Measurements from ENCODE around the gene ING3.

Gene ING3, protein sequence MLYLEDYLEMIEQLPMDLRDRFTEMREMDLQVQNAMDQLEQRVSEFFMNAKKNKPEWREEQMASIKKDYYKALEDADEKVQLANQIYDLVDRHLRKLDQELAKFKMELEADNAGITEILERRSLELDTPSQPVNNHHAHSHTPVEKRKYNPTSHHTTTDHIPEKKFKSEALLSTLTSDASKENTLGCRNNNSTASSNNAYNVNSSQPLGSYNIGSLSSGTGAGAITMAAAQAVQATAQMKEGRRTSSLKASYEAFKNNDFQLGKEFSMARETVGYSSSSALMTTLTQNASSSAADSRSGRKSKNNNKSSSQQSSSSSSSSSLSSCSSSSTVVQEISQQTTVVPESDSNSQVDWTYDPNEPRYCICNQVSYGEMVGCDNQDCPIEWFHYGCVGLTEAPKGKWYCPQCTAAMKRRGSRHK
- total RNA-seq: 31.6 to 41.1 reads per million in 2 donors

DNA sequence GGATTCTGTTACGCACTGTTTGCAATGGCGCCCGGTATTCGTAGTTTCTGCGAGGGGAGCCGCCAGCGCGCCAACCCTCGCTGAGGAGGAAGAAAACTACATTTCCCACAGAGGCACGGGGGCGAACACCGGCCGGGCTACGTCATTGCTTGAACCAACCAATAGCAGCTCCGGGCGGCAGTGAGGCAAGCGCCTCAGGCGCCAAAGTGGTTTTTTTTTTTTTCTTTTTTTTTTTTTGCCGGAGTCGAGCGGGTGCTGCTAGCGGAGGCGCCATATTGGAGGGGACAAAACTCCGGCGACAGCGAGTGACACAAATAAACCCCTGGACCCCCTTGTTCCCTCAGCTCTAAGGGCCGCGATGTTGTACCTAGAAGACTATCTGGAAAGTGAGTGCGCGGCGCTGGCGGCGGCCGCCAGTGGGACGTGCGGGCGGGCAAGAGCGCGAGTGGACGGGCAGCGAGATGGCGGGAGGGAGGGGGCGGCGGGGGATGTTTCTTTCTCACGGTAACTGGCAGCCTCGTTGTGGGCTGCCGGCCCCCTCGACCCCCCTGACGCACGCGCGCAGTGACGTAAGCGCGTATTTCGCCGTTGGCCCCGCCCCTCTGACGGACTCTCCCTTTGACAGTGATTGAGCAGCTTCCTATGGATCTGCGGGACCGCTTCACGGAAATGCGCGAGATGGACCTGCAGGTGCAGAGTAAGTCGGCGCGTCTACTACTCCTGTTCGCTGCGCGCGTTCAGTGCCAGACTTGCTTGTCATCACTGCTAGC is at the start of gene ING3:
ING3 (plus strand) TSS at position 239 of the 770 bp plus-strand sequence; CDS start at position 359, 120 bp downstream.
- DNase-seq: peak; percentile 97

DNA sequence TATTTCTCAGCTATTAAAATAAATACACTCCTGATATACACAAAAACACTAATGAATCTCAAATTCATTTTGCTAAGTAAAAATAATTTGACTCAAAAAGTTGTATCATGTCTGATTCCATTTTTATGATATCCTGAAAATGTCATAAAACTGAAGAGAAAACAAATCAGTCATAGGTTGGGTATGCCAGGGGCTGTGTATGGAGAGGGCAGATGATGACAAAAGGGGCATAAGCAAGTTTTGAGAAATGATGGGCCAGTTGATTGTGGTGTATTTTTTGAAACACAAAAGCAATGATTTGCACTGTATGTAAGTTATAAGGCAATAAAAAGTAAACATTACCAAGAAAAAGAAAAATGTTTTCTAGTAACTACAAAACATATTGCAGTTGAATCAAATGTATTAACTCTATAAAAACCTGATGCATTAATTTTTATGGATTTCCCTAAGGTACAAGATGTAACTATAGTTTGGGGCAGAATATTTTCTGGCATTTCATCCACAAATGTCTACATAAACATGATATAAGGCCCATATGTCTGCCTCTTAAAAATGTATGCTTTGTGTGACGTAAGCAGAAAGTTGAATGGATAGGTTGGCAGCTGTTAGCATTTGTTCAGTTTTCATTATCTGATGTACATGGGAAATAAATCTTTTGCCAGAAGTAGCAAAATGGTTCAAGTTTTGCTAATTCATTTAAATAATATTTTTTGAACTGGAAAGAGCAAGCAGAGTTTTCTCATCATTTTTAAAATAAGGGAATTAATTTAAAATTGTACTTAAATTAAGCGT is 35.1 kb upstream of the ING3 start:
- no peak for DNase-seq

DNA sequence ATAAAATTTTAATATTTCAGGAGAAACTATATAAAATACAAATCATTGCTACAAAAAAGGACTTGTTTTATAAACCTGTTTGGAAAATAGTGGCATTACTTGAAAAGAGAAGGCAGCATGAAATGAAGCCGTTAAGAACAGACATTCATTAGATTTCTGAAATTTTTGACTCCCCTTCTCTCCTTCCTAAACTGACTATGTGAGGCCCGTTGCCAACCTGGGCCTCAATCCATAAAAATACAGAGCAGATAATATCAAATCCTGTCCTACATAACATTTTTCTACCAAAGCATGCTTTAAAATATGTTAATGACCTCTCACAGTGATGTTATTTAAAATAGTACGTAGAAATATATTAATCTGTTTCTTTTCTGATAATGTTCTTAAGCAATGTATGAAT is 34.5 kb upstream of the ING3 start:
- no peak for DNase-seq

DNA sequence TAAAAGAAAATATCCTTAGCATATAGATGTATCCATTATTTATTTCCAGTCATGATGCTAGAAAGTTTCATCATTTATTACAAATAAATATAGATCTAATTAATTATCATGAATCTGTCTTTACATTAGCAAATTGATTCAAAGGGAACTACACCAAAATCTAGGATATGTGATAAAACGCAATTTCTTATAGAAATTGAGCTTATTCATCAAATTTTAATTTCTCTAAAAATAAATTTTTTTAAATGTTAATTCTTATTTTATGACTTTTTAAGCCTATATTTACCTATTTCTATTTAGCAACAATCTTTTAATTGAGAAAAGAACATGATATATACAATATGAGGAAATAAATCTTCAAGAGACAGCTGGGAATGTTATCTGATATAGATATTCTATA is 34.0 kb upstream of the ING3 start:
- no peak for DNase-seq

DNA sequence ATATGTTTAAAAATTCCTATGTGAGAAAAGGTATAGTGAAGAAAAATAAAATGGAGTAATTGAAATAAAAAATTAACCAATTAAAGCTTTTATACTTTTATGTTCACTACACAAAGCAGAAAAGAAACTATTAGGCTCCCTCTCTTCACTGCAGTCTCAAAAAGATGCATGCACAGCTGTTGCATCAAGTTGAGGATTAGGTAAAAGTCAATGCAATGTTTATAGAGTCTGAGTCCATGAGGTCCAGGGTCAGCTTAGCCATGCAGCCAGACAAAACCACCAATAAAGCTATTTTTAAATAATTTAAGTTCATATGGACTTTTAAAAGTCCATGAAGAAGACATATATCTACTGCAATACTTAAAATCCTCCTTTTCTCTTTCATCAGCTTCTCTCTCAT is 31.1 kb upstream of the ING3 start:
- DNase-seq: no peak

DNA sequence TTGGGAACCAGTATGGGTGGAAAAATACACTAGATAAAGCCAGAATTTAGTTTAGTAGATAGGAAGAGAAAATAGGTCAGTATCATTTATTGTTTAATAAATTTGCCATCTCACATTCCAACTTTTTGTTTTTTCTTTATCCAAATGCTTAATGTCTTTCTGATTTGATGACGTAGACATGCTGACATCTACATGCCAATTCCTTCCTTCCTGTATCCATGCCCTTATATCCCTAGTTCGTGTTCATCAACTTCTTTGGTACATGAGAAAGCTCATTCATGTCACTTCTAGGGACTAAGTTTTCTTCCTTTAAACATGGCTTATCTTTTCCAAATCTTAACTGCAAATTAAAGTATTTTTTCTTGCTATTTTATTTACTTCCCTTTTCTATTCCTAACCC is 30.5 kb upstream of the ING3 start:
- DNase-seq: no peak

DNA sequence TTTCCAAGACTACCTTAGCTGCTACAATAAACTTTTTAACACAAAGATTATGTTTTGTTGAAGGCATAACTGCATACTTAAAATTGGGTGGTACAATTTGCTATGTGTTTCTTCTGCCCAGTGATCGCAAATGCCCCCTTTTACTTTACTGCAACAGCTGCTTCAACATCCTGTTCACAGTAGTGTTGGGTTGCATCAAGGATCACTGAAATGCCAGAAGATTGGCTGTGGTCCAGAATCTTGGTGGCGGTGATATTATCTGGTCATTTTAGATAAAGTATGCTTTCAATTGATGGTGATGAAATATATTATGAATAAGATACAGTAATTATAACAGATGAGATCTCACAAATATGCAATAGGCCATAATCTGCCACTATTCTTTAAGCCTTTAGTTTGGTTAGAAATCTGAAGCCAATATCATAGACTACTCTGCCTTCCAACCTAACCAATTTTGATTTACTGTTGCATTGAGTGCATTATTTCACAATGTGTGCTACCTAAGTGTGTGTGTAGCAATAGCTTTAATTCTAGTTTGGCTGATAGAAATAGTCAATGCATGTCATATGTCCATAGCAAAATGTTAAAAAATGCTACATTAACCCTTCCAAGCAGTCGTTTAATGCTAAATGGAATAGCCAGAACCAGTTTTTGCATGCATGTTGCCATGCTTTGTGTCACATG is 29.8 kb upstream of the ING3 start:
- no peak for DNase-seq

DNA sequence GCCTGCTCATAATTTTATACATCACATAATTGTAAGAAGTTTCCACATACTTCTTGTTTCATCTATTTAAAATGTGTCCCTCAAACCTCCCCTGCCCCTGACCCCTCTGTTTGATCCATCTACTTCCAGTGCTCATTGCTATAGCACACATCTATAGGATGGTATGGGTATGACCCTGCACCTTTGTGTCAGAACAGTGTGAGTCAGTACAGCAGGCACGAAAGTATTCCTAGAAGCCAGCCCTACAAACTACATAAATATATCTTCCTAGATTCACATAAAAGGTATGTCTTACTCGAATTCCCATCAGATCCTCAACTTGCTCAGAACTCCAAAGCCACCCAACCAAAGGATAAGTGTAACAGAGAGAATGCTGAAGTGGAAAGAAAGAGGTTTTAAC is 25.7 kb upstream of the ING3 start:
- DNase-seq: no peak

DNA sequence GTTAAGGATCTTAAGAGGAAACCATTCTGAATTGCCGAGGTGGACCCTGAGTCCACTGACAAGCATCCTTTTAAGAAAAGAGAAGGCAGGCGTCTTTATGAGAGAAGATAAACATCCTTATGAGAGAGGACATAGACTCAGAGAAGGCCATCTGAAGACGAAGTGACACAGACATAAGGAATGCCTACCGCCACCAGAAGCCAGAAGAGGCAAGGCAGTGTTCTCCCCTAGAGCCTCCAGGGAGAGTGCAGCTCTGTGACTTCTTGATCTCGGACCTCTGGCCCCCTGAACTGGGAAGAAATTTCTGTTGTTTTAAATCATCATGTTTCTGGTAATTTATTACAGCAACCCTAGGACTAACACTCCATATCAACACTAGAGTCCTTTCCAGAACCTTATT is 25.2 kb upstream of the ING3 start:
- no peak for DNase-seq

DNA sequence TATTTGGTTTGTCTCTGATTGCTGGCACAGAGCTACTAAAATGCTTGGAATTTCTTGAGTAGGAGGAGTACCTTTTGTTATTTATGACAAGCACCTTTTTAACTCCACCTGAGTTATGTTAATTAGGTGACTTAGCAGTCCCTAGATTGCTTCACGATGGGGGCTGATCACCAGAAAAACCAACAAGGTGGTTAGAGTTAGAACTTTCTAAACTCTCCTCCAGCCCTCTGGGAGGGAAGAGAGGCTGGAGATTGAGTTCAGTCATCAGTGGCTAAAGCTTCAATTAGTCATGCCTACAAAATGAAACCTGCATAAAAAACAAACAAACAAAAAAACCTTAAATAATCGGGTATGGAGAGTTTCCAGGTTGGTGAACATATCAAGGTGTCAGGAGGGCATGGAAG is 23.6 kb upstream of the ING3 start:
- no peak for DNase-seq

DNA sequence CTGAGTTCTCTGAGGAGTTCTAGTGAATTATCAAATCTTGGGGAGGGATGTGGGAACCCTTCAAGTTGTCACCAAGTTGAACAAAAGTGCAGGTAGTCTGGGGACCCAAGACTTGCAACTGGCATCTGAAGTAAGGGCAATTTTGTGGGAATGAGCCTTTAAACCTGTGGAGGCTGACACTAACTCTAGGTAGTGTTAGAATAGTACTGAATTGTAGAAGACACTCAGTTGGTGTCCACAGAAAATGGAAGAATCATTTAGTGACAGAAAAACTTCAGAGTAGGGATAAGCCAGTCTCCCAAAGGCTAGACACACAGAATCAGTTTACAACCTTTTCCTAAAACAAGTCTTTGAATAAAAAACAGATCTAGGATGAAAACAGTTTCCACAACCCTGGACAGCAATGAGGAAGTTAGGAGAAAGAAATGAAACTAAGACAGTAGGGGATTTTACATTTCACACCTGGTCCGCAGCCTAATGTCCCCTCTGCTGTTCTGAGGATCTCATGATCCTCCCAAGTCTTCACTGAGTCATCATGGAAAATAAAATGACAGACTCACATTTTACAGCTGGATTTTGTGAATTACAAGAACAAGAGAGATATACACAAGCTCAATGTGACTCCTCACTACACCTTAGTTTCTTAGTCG is 23.0 kb upstream of the ING3 start:
- no peak for DNase-seq

DNA sequence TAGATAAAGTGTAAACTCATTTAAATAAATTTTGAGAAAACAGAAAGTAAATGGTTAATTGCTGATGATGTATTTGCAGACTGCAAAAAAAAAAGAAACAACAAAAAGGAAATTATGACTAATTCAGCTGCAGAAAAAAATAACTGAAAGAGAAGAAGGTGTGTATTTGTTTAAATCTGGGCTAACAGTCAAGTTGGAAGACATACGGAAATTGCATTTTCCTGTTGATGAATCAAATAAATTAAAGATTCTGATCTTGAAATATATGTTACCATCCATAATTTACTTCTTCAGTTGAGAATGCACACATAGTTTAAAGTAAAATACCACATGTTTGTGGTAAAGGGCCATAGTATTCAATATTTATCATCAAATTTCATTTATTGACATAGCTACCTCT is 19.3 kb upstream of the ING3 start:
- no peak for DNase-seq

DNA sequence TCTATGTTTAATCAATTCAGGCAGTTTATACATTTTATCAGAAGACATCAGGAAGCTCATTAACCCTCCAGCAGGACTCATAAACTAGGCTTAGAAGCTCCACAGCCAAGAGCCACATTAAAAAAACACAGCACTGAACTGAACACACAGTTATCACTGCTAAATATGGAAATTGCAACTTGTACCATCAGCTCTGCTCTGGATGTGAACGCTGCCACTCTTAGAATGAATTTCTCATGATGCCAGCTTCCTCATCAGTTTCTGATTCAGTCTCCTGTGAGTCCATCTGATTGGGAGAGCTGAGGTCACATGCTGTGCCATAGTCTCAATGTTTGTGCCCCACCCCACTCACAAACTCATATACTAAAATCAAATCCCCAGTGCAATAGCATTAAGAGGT is 17.1 kb upstream of the ING3 start:
- no peak for DNase-seq

DNA sequence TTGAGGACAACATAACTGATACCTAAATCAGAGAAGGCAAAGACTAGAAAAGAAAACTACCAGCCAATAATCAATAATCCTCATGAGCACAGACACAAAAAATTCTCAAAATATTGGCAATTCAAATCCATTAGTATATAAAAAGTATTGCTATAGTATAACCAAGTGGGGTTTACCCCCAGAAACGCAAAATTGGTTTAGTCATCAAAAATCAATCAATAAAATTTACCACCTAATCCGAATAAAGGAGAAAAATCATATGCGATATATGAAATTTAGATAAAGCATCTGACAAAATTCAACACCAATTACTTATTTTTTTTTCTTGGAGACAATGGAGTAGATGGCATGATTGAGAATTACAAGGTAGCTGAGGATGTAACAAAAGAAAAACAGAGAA is 11.2 kb upstream of the ING3 start:
- DNase-seq: no peak

DNA sequence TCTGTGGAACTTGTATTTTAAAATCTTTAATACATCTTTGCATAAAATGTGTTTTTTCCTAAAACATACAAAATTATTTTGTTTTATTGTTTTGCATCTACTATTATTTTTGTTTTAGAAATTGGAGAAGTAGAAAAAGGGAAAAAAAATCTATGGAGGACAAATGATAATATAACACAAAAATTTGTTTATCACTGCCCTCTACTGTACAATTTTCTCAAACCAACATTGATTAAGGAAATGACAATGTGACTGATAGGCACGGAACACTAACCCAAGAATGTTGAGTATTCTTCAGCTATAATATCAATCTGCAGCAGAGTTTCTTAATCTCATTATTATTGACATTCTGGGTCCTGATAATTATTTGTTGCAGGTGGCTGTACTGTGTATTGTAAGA is 9.5 kb upstream of the ING3 start:
- DNase-seq: no peak

DNA sequence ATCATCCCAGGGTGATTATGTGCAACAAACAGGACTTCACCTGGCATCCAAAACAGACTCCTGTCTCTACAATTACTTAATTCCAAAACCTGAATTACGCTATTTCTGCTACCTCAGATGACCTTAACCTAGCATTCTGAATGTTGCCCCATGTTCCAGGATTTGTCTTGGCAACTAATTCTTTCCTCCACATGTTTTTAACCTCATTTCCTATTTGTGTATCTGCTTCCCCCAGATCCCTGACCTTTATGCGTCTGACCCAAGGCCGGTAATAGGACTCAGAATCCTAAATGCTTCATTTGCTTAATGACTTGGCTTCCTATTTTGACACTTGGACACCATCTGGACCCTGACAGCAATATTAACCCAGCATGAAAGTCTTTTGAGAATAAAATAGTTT is 8.7 kb upstream of the ING3 start:
- no peak for DNase-seq

DNA sequence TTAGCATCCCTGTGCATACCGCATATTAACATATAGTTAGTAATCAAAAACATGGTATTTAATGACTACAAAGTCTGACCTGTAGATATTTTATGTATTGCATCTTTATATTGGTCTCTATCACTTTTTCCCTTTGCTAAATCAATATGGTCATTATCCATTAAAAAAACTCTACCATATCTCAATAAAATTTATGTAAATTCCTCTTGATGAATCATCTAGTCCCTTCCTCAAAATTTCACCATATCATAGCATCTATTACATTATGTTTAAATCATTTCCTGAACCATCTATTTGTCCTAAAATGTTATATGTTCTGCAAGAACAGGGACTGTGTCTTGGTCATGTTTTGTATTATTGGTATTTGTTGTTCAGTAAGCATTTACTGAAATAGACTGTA is 7.7 kb upstream of the ING3 start:
- no peak for DNase-seq

DNA sequence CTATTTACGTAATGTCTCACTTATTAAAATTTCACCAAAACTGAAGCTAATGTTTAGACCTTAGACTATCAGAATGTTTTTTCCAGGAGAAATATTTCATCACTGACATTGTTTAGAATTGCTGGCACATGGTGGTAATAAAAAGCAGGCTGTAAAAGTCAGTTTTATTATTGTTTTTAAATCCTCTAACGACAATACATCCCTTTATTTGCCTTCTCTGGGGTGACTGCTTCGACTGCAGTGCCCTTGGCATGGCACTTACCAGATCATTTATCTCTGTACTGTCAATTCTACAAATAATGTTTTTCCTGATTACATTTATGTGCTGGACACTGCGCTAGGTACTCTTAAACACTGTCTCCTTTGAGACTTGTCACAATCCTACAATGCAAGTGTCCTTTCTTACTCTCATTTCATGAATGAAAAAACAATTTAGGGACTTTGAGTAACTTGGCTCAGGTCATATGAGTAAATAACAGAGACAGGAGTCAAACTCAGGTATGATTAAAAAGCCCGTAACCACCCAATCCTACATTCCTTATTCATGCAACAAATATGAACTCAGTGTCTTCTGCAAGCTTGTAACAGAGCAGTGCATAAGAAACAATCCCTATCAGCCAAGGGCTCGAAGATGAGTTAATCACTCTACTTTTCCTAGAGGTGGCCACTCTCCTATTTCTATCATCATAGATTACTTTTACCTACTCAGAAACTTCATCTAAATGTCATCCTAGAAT is 5.6 kb upstream of the ING3 start:
- DNase-seq: no peak

DNA sequence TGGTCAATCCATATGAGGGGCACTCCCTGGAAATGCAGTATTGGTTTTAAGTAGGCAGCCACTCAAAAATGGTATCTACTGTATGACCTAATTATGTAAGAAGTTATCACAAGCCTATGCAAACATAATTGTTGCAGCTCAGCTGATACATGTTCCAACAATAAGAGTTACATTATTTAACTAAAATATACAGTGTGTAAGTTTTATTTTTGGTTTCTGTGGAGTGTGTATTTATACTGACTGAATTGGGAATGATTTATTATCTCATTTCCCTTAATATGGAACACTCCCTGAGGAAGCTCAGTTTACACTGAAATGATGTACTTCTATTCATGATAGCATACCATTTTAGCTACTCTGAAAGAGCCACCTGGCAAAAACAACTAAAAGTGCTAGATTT is 2.6 kb upstream of the ING3 start:
- DNase-seq: no peak

DNA sequence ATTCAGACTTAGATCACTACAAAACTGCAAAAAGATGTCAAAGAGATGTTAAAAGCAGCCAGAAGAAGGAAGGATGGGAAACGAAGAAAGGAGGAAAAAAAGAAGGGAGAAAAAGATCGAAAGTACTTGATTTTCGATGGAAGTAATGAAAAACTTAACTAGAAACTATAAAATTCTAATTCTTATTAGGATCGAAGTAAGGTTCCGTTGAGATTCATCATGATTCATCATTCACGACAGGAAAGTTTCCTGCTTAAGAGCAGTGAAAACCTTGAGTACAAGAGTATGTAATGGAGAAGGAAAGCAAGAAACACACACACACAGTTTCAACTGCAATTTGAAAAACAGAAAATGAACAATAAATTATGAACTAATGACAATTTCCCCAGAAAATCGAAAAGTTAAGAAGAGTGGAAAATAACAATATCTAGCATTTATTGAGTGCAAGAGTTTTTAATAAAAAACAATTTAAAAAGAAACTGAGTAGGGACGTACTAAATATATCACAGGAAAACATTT is 1.1 kb upstream of the ING3 start:
- no peak for DNase-seq

DNA sequence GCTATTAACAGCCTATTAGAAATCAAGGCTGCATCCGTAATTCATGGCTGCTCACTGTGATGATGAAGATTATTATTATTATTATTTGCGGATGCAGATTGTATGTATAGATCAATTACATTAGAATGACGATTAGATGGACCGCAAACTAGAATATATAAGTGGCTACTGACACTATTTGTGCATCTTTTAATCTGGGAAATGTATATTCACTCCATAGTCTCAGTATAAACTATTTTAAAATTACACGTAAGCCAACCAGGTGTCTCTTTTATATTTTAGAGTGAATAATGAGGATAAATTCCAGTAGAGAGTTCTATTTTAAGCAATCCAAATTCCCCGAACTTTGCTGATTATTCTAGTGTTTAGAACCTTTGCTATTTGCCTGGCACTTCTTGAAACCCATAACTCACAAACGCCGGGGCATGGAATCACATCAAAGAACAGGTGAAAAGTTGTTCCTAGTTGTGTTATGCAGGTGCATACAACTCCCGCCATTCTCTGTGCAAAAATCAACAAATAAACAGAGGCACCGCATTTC is 509 bp upstream of the ING3 start:
- no peak for DNase-seq
